GM10847 (cell line): ENCODE data around the gene EIPR1.

ENCODE experiments used
- POLR2A ChIP-seq: IDR thresholded peaks from 2 replicates; pipeline ENCODE4 v1.6.1; 2011; ENCODE audit not compliant: insufficient read length; ENCODE audit errors: extremely low read depth

EIPR1 gene

DNA sequence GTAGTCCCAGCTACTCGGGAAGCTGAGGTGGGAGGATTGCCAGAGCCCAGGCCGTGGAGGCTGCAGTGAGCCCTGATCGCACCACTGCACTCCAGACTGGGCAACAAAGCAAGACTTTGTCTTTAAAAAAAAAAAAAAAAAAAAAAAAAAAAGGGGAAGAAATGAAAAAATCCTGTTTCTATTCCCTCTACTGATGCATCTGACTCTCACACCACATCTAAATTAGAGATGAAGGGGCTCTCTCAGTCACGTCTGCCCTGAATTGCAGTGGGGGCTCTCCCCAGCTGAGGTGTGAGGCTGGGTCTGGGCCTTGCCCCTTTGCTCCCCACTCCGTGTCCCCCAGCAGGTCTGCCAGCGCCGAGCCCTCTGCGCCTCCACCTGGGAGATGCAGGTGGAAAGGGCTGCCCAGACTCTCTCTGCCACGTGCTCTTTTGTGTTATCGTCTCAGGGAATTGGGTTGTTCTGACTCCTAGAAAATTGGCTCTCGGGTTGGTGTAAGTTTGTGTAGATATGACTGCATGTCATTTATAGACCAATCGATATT lies 32.1 kb upstream of the EIPR1 start:
- TF ChIP-seq POLR2A: no peak

DNA sequence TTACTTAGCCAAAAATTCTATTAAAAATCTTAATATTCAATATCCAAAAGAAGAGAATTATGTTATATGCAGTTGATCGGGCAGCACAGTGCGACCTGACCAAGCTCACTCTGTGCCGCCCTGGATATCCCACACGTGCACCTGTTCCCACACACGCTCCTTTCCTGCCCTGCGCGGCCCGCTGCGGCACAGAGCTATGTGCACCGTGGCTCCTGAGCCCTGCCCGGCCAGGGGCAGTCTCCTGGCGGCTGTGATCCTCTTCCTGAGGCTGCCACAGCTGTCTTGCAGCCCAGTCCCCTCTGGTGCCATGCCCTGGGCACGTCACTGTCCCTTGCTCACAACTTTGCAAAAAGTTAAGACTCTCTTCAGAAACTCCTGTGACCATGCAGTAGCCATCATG lies 31.2 kb upstream of the EIPR1 start:
- TF ChIP-seq POLR2A: no peak

DNA sequence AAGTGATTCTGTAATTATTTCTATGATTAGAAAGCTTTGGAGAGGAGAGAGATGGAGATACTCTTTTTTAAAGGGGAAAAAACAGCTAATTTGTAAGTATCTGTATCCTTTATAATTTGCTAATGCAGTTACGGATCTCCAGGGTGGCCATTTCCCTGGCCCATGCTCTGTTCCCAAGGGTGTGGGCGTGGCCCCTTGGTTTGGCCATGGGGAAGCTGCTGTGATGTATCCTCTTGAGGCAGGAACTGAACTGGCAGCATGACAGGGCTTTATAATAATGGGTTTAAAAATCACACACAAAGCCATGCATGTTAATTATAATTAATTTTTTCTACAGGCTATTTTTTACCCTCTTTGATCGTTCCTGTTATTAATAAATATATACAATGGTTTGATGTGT lies 28.9 kb upstream of the EIPR1 start:
- no peak for TF ChIP-seq POLR2A

DNA sequence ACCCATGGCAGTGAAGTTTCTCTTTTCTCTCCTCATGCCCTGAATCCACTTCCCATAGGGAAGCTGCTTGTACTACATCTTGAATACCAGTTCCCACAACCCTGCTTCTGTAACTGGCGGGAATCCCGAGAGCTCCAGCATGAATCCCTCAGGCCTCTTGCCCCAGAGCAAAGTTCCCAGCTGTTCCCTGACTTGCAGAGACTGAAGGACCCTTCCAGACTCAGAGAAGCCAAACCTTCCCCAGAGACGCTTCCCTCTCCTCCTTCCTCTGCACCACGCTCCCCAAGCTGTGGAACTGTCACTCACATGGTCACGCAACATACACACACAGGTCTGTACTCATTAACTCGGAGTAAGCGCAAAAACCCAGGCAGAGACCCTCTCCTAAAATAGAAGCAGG lies 28.3 kb upstream of the EIPR1 start:
- no peak for TF ChIP-seq POLR2A

DNA sequence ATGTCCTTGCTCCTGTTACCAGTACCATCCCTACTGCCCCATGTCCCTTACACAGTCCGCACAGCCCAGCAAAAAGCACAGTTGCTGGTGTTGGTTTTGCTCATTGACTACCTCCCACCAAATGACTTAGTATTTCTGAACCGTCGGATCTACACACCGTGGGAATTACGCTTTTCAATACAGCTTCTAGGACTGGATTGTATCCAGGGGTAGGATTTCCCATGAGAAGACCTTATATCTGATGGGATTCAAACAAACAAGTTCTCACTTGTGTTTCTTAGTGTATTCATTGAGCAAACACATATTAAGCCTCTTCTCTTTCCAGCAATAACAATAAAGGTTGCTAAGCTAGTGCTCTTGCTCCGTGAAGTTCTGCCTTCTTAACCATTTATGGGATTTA lies 27.7 kb upstream of the EIPR1 start:
- no peak for TF ChIP-seq POLR2A

DNA sequence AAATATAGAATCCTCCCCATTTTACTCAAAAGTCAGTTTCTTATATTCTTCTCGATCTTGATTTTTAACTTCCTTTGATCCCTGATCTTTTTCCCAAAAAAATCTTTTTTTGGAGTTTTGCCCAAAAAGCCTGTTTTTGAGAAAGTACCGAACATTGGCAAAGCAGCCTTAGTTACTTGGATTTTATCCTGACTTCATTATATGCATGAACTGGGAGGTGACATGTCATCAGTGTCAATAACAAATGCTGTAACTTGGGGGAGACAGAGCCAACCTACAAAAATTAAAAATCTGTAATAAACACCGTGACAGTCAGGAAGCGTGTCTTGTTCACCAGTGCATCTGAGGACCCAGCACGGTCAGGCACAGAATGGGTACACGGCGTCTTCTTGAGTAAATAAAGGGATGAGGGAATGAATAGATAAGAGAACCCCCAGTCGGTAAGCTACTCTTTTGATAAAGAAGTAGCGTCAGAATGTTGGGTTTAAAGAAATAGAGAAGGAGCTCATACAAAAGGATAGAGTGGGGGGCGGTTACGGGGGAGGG lies 26.8 kb upstream of the EIPR1 start:
- no peak for TF ChIP-seq POLR2A

DNA sequence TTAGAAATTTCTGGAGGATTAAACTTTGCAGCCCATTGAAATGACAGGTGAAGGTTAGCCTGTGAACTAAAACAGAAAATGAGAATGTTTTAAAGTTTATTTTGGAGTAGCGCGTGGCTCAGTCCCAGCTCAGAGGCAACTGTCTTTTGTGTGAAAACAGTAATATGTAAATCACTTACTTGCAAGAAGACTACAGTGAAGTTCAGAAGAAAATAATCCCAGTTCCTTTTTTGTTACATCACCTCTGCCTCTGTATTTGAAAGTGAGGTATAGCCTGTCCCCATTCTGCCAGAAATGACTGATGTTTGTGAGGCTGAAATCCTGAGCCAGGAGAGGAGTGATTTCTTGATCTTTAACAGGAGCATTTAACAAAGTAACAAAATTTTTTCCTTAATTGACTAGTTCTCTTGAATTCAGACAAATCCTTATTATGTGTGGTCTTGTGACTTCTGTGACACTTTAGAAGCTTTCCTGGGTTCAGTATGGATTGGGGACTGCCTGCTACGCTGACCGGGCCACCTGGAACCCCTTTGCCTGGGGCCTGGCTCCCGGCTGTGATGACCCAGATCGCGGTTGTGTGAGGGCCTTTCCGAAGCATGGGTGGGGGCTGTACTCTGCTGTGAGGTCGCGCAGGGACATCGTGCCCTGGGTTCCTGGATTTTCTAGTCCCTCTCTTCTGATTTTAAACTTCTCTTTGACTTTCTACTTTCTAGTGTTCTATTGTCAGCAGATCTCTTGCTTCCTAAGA lies 26.1 kb upstream of the EIPR1 start:
- TF ChIP-seq POLR2A: no peak

DNA sequence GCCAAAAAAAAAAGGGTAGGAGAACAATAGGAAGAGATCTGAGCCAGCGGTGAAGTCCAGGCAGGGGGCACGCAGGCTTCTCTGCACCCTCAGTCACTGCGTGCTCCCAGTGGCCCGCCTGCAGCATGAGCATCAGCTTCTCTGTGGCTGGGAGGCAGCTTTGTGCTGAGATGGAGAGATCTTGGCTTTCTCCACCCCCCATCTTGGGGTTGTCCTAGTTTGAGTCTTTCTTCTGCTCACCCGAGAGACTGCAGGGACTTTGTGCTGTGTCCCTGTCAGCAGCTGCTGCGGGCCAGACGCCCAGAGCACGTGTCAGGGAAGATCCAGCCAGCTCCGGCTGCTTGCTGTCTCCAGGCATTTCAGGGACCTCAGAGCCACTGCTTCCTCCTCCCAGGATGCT lies 22.2 kb upstream of the EIPR1 start:
- TF ChIP-seq POLR2A: no peak

DNA sequence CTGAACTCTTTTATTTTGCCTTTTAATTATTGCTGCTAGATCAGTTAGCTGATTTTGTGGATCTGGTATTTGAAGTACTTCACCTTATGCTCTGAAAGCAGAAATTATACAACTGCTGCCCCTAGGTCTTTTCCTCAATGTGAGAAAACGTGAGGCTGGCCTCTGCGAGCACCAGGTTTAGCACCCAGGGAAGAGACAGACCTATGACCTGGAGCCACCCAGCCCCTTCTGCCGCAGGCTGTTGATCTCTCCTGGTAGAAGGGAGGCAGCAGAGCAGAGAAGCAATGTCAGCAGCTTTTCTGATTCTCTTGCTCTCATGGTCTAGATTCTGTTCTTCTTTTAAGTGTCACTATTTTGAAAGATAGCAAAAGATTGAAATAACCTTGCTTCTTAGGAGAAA lies 21.8 kb upstream of the EIPR1 start:
- TF ChIP-seq POLR2A: no peak

DNA sequence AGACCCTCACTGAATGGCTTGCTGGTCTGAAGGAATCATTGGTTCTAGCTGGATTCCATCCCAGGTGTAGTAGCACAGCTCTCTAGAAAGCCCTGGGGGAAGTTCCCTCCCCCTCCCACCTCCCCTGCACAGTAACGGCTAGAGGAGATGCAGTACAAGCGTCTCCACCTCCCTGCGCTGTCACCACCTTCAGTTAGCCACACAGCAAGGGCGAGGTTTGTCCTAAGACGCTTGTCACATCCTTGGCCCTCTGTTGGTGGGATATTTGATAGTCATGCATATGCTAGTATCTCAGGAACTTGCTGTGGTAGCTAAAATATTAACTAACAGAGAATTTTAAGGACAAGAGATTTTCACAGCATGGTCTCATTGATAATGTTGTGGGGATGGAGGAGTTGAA lies 21.2 kb upstream of the EIPR1 start:
- TF ChIP-seq POLR2A: no peak

DNA sequence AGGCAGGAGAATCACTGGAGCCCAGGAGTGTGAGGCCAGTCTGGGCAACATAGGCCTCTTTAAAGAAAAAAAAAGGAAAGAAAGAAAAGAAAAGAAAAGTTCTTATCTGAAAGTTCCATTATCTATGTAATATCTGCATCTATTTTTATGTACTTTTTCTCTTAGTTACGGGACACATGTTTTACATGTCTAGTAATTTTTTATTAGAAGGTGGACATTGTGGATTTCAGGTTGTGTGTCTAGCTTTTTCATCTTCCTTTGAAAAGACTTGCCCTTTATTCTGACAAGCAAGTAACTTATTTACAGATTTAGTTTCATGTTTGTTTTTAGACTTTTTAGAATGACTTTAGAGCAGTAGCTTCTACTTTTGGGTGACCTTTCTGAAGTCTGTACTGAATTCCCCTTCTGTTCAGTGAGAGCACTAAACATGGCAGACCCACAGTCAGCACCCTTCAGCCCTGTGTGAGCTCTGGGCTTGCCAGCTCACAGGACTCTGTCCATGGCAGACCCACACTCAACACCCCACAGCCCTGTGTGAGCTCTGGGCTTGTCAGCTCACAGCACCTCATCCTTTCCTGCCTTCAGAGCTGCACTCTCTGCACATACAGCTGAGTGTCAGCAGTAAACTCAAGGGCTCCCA lies 19.4 kb upstream of the EIPR1 start:
- no peak for TF ChIP-seq POLR2A

DNA sequence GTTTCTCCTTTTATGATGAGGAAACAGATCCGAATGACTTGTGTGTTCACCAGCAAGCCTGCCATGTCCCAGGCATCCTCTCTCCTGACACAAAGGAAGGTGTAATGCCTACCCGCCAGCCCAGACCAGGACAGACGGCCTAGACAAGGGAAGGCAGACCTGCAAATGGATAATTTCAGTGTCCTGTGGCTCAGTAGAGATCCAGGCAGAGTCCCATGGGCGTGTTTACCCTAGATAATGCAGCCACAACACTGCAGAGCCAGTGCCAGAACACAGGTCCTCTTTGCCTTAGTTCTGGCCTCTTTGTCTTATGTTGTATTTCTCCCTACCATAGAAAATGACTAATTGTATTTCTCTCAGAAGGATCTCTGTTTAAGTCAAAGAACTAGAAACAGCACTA lies 14.6 kb upstream of the EIPR1 start:
- TF ChIP-seq POLR2A: no peak

DNA sequence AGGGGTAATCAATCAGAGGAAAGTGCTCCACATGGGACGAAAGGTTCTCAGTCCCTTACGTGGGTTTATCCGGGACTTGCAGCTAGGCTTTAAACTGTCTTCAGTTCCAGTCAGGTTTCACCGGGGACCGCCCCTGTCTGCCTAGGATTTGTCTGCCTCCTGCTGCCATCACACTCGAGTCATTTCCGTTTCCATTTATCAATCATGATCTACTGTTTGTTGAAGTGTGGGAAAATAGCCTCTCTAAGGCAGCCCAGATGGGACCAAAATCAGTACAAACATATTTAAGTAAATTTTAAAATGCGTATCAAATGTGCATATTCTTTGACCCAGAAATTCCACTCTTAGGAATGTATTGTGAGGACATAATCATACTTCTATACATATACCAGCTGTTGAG lies 12.4 kb upstream of the EIPR1 start:
- no peak for TF ChIP-seq POLR2A

DNA sequence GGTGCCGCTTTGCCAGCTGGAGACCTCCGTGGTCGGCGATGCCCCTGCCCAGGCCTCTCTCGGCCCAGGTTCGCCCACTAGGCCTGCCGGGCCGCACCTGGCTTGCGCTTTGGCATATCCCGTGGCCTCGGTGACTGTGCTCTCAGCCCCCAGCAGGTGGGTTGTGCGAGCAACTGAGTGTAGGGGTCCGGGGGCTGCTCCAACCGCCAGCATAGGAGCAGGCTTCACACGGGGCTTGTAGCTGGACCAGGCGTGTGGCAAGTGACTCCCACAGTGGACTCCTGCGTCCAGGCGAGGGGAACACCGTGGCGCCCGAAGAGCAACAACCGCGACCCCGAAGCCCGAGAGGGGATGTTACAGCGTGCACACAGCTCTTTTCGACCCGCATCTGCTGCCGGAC lies 11.6 kb upstream of the EIPR1 start:
- TF ChIP-seq POLR2A: no peak

DNA sequence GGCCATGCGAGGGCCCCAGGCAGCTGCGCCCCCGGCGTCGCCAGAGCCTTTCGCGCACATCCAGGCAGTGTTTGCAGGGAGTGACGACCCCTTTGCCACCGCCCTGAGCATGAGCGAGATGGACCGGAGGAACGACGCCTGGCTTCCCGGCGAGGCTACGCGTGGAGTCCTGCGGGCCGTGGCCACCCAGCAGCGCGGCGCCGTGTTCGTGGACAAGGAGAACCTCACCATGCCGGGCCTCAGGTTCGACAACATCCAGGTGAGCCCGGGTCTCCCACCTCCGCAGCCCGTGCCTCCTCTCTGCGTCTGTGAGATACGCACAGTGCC lies 10.8 kb upstream of the EIPR1 start:
- TF ChIP-seq POLR2A: no peak

DNA sequence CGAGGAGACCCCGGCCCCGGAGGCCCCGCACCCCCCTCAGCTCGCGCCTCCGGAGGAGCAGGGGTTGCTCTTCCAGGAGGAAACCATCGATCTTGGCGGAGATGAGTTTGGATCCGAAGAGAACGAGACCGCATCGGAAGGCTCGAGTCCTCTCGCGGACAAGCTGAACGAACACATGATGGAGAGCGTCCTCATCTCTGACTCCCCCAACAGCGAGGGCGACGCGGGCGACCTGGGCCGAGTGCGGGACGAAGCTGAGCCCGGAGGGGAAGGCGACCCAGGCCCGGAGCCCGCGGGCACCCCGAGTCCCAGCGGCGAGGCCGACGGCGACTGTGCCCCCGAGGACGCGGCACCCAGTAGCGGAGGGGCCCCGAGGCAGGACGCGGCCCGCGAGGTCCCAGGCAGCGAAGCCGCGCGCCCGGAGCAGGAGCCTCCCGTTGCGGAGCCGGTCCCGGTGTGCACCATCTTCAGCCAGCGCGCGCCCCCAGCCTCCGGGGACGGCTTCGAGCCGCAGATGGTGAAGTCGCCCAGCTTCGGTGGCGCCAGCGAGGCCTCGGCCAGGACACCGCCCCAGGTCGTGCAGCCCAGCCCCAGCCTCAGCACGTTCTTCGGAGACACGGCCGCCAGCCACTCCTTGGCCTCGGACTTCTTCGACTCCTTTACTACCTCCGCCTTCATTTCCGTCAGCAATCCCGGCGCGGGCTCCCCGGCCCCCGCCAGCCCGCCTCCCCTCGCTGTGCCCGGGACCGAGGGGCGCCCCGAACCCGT lies 10.2 kb upstream of the EIPR1 start:
- TF ChIP-seq POLR2A: no peak
